Left kidney (tissue), 2 donors: Measurements from ENCODE around the gene PHF21B. TPM values are rescaled to one million over a fixed set of nuclear protein-coding genes. Genes with fewer than 3 reads are reported as not detected.
"Not testable (repeated sequence)": the region's sequence is repeated elsewhere in the genome, so short reads cannot be mapped to it uniquely, and the experiment has no call there.

Experiments used
- DNase-seq: peaks from one replicate; pipeline ENCODE4 v3.0.0-alpha.2; 2013
- polyA plus RNA-seq: library from polyadenylated mRNA; unstranded; fragments of 120-200 nt; gene quantifications from one replicate; pipeline ENCODE4 v1.2.1, GENCODE V29; 2013; ENCODE audit not compliant: insufficient read length

PHF21B gene
- polyA plus RNA-seq, 1 donor = 6.6 TPM

- not testable (repeated sequence) for DNase-seq
Observed at GRCh38 chr22:44961682-44962081, 48.1 kb downstream of the PHF21B start.

DNA sequence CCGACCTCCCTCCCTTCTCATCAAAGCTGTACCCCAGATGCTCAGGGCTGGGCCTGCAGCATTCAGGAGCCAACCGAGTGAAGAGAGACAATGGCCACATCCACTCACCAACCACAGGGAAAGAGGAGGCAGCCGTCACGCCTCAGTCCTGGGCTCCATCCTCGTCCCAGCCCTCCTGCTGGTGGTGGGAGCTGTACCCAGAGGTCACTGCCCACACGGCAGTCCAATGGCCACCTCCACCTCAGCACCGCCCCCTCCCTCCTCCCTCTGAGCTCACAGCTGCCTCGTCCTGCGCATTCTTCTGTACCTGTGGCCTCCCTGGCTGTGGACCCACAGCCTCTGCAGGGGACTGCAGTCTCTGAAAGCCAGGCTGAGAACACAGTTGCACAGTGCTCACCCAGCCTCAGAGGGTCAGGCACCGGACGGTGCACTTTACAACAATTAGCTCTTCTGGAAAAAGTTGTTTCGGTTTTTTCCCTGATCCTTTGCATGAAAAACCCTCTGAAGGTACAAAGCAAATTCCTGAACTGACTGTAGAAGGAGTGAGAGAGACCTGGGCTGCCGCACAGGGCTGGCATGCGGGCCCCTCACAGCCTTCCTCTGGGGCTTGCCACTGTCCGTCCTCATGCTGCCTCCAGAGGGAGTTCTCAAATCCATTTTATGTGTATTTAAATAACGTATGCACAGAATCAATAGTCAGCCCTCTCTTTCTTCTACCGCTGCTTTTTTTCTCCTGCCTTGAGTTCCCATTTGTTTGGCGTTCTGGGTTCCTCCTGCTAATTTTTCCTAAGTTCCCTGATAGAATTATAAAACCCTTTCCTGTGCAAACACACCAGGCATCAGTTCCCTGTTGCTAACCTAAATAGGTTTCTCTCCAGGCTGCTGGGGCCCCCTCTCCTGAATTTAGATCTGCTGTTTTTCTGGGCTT, 52.7 kb downstream of the PHF21B start:
- DNase-seq = peak; percentile 24

DNA sequence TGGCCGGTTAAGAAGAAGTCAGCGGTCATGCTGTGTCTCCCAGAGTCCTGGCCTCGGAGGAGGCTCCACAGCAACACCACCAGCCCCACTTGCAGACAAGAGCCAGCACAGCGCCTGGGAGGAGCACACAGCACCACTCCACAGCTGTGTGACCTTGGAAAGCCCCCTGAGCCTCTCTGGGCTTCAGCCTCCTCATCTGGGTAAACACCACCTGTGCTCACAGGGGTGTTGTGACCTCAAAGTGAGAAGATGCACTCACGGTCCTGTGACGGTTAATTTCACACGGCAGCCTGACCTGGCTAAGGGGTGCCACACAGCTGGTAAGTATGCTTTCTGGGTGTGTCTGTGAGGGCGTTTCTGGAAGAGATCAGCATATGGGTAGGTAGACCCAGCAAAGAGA, 54.7 kb downstream of the PHF21B start:
- DNase-seq = no peak

DNA sequence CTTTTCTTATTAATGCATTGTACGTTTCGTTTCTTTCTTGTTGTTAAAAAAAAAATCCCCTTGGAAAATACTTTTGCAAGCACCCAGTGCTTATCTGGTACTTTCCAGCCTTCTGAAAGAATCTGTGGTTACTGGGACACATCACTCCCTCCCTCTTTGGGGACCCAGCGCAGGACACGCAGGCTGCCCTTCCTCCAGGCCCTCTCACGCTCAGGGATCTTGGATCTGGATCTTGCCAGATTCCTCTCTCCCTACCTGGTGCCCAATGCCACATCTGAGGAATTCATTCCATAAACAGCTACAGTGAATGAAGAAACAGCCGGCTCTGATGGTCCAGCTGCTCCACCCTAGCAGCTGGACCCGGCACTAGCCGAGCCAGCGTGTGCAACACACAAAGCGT, 55.7 kb downstream of the PHF21B start:
- DNase-seq = no peak

GRCh38 chr22:44952863-44953746, 56.7 kb downstream of the PHF21B start:
- no peak for DNase-seq

GRCh38 chr22:44951510-44951816, 58.3 kb downstream of the PHF21B start:
- no peak for DNase-seq

DNA sequence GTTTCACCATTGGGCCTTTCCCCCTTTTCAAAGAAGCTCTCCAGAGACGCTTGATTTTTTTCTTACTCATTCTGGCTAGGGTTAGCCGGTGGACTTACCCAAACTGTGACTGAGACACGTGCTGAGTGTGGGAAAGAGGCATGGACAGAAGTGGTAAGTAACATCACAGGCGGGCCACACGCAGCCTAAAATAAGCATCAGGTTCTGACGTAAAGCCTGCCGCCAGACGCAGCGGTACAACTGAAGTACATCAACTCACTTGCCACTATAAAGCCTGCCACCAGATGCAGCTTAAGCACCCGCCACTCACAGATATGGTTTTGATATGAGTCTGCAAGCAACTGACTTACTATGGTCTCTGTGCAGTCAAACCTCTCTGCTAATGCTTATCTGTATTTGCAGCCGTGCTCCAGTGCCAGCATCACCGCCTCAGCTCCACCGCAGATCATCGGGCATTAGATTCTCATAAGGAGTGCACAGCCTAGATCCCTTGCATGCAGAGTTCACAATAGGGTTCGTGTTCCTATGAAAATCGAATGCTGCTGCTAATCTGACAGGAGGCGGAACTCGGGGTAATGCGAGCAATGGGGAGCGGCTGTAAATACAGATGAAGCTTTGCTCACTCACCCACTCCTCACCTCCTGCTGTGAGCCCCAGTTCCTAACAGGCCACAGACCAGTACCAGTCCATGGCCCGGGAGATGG, 58.8 kb downstream of the PHF21B start:
- no peak for DNase-seq

DNA sequence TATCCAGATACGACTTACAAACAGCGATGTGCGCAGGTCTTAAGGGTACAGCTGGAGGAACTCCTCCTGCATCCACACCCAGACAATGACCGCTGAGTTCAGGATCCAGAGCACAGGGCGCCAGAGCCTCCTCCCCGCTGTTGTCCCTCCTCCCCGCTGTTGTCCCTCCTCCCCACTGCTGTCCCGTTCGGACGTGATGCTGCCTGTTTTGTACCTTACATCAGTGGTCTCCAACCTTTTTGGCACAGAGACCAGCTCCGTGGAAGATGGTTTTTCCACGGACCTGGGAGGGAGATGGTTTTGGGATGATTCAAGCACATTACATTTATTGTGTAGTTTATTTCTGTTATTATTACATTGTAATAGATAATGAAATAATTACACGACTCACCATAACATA, 62.0 kb downstream of the PHF21B start:
- DNase-seq = no peak

DNA sequence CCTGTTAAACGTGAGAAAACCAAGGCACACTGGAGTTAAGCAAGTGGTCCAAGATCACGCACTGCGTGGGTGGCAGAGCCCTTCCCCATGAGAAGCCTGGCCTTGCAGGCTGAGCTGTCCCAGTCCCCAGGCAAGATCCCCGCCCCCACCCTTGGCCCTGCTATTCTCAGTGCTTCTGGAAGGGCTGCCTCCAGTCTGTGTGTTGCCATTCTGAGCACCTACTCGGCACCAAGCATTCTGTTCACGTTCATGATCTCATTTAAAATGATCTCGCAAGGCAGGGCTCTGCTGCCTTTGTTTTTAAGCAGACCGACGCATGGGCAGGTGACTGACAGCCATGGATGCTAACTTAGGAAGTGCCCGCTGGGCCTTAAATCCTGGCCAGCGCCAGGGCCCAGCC, 62.8 kb downstream of the PHF21B start:
- DNase-seq = no peak

GRCh38 chr22:44944883-44945601, 64.8 kb downstream of the PHF21B start:
- peak; percentile 57 for DNase-seq

DNA sequence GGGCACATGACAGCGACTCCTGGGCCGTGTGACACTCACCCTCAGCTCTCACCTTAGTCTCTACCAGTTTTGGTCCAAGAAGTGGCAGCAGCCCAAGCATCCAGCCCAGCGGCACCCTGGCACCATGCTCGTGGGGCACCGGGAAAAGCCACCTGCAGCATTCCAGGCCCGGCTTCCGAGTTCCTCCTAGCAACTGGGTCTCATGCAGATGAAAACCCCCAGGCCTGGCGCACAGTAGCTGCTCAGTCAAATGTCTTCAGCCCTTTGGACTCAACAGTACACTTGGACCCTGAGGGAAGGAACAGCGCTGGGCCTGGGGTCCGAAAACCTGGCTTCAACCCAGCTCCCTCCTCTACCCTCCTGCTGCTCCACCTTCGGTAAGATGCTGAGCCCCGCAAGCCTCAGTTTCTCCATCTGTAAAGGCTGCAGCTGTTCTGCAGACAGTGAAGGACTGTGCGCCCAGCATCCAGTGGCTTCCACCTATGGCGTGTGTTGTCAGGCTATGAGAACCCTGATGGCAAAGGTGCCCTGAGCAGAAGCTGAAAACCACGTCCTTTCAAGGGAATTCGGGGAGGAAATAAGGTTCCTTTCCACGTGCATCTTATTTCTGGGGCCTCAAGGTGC, 66.0 kb downstream of the PHF21B start:
- no peak for DNase-seq

DNA sequence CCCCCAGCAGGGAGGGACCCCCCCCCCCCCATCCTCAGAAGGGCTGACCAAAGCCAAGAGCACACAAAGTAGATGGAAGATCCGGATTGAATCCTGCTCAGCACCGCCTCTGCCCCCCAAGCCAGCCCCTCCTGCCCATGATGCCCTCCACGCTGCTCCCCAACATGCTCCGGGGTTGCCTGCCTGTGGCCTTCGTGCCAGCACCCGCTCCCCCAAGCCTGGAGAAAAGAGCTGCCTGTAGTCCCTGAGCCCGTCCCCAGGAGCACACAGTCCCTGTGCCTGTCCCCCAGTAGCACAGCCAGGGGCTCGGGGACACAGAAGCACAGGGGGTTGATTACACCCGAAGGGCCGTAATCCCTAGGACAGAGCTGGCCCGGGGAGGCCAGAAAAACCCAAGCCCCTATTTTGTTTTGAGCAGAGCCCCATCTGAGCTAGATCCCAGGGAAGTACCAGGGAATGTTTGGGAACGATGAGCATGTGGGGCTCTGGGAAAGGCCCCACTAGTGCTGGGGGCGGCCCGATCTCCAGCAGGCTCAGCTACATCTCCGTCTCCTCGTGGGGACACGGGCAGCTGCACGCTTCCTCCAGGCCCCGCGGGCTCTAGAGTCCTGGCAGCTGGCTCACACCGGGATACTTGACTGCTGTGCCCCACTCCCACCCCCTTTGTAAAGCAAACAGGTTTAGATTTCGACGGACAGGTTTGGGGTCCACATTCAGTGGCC, 66.7 kb downstream of the PHF21B start:
- no peak for DNase-seq

DNA sequence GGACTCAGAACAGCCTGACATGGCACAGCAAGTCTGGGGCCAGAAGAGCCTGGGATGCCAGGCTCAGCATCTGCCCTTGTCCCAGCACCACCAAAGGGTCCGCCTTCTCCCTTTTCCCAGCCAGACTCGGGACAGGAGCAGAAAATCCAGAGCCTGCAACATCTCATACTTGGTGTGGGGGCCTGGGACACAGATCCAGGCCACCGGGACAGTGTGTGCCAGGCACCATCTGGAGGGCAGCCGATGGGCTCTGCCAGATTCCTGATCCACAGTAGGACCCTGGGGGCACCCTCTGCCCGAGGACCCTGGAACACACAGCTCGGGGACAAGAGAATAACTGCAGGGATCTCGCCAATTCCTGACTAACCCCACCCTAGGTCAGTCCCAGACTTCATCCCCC, 67.7 kb downstream of the PHF21B start:
- DNase-seq = no peak

- no peak for DNase-seq
Observed at GRCh38 chr22:44941207-44941606, 68.6 kb downstream of the PHF21B start.

- DNase-seq = no peak
Observed at GRCh38 chr22:44940130-44940529, 69.7 kb downstream of the PHF21B start.

GRCh38 chr22:44939451-44939850, 70.4 kb downstream of the PHF21B start:
- no peak for DNase-seq

DNA sequence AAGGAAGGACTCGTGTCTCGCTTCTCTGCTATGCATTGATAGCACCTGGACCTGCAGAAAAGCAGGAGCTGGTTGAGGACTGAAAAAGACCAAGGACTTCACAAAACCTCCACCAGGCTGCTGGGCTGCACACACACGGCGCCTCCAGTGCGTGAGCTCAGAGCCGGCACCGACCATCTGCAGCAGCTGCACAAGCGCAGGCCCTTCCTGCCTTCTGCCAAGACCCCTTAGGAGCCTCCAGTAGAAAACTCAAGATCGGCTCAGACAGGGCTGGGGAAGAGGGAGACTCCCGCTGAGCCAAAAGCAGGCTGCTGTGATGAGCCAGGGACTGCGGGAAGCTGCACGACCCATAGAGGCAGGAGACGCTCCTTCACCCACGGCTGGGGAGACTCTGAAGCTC, 70.9 kb downstream of the PHF21B start:
- DNase-seq = no peak

DNA sequence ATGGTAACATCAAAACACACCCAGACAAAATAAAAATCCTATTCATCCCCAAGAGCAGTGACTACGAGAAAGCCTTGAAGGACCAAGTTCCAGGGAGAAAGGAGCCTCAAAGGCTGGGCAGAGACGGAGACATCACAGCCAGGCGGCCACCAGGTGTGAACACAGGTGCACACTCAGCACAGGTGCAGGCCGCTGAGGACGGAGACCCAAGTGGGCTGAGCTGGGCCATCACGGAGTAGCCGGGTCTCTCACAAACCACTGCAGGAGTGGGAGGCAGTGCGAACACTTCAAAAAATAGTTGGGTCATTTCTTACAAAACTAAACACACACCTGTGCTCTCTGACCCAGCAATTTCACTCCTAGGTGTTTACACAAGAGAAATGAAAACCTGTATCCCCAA, 72.6 kb downstream of the PHF21B start:
- DNase-seq = no peak

DNA sequence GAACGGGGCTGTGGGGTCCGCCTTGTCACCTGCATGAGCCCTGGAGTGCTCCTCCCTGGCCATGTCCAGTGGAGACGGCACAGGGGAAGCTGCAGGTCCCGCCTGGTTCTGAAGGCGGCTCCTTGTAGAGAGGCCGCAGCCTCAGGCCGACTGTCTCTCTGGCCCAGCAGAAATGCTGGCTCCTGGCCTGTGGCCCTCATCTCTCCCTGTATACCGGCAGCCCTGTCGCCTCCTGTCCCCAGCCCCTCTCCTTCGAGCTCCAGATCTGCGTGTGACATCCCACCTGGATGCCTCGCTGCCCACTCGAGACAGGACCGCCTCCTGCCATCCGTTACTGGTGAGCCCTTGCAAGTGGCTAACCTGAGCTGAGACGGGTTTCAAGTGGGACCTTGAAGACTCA, 73.6 kb downstream of the PHF21B start:
- DNase-seq = no peak

- DNase-seq = no peak
Observed at GRCh38 chr22:44935724-44936123, 74.1 kb downstream of the PHF21B start.

DNA sequence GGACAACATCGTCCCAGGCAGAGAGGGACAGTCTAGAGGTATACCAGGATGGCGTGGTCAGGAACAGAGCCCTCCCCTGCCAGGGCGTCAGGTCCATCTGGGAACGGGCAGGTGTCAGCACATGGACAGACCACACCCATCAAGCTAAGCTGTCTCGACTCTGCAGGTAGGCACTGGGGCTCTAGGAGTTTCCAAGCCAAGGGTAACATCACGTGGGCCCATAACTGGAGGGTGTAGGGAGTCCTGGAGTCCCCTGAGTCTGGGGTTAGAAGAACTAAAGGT, 75.4 kb downstream of the PHF21B start:
- no peak for DNase-seq
